ENCODE measurements around the gene DUS2.

DUS2 gene

GRCh38 chr16:68073902-68074760 lies 51.0 kb downstream of the DUS2 start:
- DNase-seq = no peak
- TF ChIP-seq, protein P1, sequence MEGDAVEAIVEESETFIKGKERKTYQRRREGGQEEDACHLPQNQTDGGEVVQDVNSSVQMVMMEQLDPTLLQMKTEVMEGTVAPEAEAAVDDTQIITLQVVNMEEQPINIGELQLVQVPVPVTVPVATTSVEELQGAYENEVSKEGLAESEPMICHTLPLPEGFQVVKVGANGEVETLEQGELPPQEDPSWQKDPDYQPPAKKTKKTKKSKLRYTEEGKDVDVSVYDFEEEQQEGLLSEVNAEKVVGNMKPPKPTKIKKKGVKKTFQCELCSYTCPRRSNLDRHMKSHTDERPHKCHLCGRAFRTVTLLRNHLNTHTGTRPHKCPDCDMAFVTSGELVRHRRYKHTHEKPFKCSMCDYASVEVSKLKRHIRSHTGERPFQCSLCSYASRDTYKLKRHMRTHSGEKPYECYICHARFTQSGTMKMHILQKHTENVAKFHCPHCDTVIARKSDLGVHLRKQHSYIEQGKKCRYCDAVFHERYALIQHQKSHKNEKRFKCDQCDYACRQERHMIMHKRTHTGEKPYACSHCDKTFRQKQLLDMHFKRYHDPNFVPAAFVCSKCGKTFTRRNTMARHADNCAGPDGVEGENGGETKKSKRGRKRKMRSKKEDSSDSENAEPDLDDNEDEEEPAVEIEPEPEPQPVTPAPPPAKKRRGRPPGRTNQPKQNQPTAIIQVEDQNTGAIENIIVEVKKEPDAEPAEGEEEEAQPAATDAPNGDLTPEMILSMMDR (IDR thresholded peaks at IDR 0.05; ENCODE audit: low read depth, low read length) = no peak
- H3K27ac ChIP-seq = no peak overlapping the region

GRCh38 chr16:68074850-68075555 lies 51.9 kb downstream of the DUS2 start:
- Histone ChIP-seq H3K27ac (no peak overlapping the region), H3K36me3 (peaks cover 47% of the 10 kb centered on the region), H3K9me3 (ENCODE audit: severe bottlenecking) (no peaks in the 10 kb centered on the region), H3K4me3 (ENCODE audit: low read depth, low read length) (no peak overlapping the region), H3K27me3 (ENCODE audit: insufficient read depth, low read depth, severe bottlenecking) (no peaks in the 10 kb centered on the region)
- no peak for DNase-seq
- TF ChIP-seq, protein P1 (IDR thresholded peaks at IDR 0.05; ENCODE audit: low read depth, low read length) = no peak

More at GRCh38 chr16:68073902-68074760, 51.0 kb downstream of the DUS2 start:
- no peaks in the 10 kb centered on the region for H3K9me3 ChIP-seq (ENCODE audit: severe bottlenecking)
- no peaks in the 10 kb centered on the region for H3K27me3 ChIP-seq (ENCODE audit: insufficient read depth, low read depth, severe bottlenecking)
- H3K4me3 ChIP-seq (ENCODE audit: low read depth, low read length) = no peak overlapping the region
- H3K36me3 ChIP-seq = peaks cover 47% of the 10 kb centered on the region

GRCh38 chr16:68075980-68076379 lies 52.9 kb downstream of the DUS2 start:
- peaks cover 44% of the 10 kb centered on the region for H3K36me3 ChIP-seq

GRCh38 chr16:68076560-68076959 lies 53.5 kb downstream of the DUS2 start:
- H3K9me3 ChIP-seq (ENCODE audit: severe bottlenecking) = no peaks in the 10 kb centered on the region
- no peak overlapping the region for H3K27ac ChIP-seq
- no peak overlapping the region for H3K4me3 ChIP-seq (ENCODE audit: low read depth, low read length)
- TF ChIP-seq, protein P1 (IDR thresholded peaks at IDR 0.05; ENCODE audit: low read depth, low read length) = no peak
- H3K36me3 ChIP-seq = peaks cover 38% of the 10 kb centered on the region
- no peaks in the 10 kb centered on the region for H3K27me3 ChIP-seq (ENCODE audit: insufficient read depth, low read depth, severe bottlenecking)
- no peak for DNase-seq

More at GRCh38 chr16:68075980-68076379, 52.9 kb downstream of the DUS2 start:
- TF ChIP-seq, protein P1 (IDR thresholded peaks at IDR 0.05; ENCODE audit: low read depth, low read length) = no peak
- no peak for DNase-seq
- H3K9me3 ChIP-seq (ENCODE audit: severe bottlenecking) = no peaks in the 10 kb centered on the region
- no peak overlapping the region for H3K27ac ChIP-seq
- no peaks in the 10 kb centered on the region for H3K27me3 ChIP-seq (ENCODE audit: insufficient read depth, low read depth, severe bottlenecking)
- H3K4me3 ChIP-seq (ENCODE audit: low read depth, low read length) = no peak overlapping the region

DNA sequence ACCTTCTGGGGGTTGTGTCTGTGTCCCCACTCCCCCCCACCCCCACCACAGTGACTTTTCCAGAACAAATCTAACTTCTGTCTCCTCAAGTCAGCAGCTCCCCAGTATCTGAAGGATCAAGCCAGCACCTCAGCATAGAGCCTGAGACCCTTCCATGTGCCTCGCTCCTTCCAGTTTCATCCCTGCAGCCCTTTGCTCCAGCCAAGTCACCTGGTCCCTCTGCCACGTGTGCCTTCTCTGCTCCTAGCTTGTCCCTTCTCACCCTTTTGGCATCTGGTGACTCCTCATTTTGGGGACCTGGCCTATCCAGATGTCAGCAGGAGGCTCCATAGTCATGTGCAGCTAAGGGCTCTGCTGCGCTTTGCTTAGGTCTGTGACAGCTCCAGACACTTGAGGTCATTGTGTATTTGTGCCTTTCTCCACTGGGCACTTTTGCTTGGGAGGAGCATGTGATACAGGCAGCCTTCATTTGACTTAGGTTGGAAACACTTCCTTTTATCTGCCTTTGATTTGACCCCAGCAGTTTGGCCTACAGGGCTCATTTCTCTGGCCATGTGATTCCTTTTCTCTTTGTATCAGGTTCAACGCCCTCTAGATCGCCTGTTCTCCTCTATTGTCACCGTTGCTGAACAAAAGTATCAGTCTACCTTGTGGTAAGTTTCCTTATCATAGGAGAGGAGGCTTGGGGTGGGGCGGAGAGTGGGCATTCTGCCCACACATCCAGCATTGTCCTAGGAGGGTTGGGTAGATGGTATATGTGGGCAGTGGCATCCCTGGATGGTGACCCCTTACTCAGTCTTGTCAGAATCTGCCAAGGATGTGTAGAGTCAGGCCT lies 55.0 kb downstream of the DUS2 start:
- DNase-seq = no peak
- Histone ChIP-seq H3K4me3 (ENCODE audit: low read depth, low read length) (no peak overlapping the region), H3K27ac (no peak overlapping the region), H3K36me3 (peaks cover 29% of the 10 kb centered on the region), H3K27me3 (ENCODE audit: insufficient read depth, low read depth, severe bottlenecking) (no peaks in the 10 kb centered on the region), H3K9me3 (ENCODE audit: severe bottlenecking) (no peaks in the 10 kb centered on the region)
- TF ChIP-seq, protein P1 (IDR thresholded peaks at IDR 0.05; ENCODE audit: low read depth, low read length) = no peak

Data from WERI-Rb-1 (cell line).